H9 (cell line): ENCODE measurements around the gene ZNF385B. TPM values are rescaled to one million over a fixed set of nuclear protein-coding genes. Genes with fewer than 3 reads are reported as not detected.

ENCODE experiments used
- DNase-seq: peaks from one replicate; pipeline ENCODE4 v3.0.0-alpha.2; 2017
- H2AFZ ChIP-seq: one replicate; pipeline ENCODE4 v1.6.1; 2013; ENCODE audit warnings: mild to moderate bottlenecking, low read length, control low read depth, moderate library complexity
- H2AK5ac ChIP-seq: 2 replicates; pipeline ENCODE4 v1.6.1; 2013; ENCODE audit warnings: low read length, control low read depth, mixed read lengths; ENCODE audit not compliant: insufficient read length
- H2BK120ac ChIP-seq: one replicate; pipeline ENCODE4 v1.6.1; 2013; ENCODE audit warnings: low read depth, mild to moderate bottlenecking, low read length, control low read depth, inconsistent platforms; ENCODE audit not compliant: poor library complexity, severe bottlenecking
- H2BK12ac ChIP-seq: 2 replicates; pipeline ENCODE4 v1.6.1; 2013; ENCODE audit warnings: low read length, control low read depth, mixed read lengths, low read depth; ENCODE audit not compliant: insufficient read length
- H2BK15ac ChIP-seq: 2 replicates; pipeline ENCODE4 v1.6.1; 2013; ENCODE audit warnings: low read depth, low read length, control low read depth
- H2BK20ac ChIP-seq: one replicate; pipeline ENCODE4 v1.6.1; 2013; ENCODE audit warnings: low read depth, mild to moderate bottlenecking, low read length, control low read depth, inconsistent platforms; ENCODE audit not compliant: poor library complexity, severe bottlenecking
- H2BK5ac ChIP-seq: 2 replicates; pipeline ENCODE4 v1.6.1; 2013; ENCODE audit warnings: low read length, control low read depth, mixed read lengths; ENCODE audit not compliant: insufficient read length
- H3K14ac ChIP-seq: 2 replicates; pipeline ENCODE4 v1.6.1; 2013; ENCODE audit warnings: low read length, control low read depth; ENCODE audit not compliant: insufficient read depth
- H3K18ac ChIP-seq: 2 replicates; pipeline ENCODE4 v1.6.1; 2013; ENCODE audit warnings: low read depth, mild to moderate bottlenecking, mixed read lengths, low read length, control low read depth; ENCODE audit not compliant: insufficient read length
- H3K23ac ChIP-seq: 2 replicates; pipeline ENCODE4 v1.6.1; 2013; ENCODE audit warnings: low read length, control low read depth, mixed read lengths, low read depth; ENCODE audit not compliant: insufficient read length
- H3K23me2 ChIP-seq: 2 replicates; pipeline ENCODE4 v1.6.1; 2013; ENCODE audit warnings: low read depth, mild to moderate bottlenecking, mixed read lengths, low read length, control low read depth; ENCODE audit not compliant: insufficient read length, poor library complexity, severe bottlenecking
- H3K27ac ChIP-seq: 2 replicates; pipeline ENCODE4 v1.5.1; 2013; ENCODE audit warnings: low read length, control low read depth, mixed read lengths, low read depth; ENCODE audit not compliant: insufficient read length
- H3K27me3 ChIP-seq: 2 replicates; pipeline ENCODE4 v1.6.1; 2013; ENCODE audit warnings: low read length, control low read depth, inconsistent platforms; ENCODE audit not compliant: insufficient read depth
- H3K4ac ChIP-seq: 2 replicates; pipeline ENCODE4 v1.6.1; 2013; ENCODE audit warnings: low read depth, mild to moderate bottlenecking, control low read depth, inconsistent platforms, low read length, moderate library complexity
- H3K4me1 ChIP-seq: 2 replicates; pipeline ENCODE4 v1.6.1; 2013; ENCODE audit warnings: low read length, control low read depth, inconsistent platforms; ENCODE audit not compliant: insufficient read depth
- H3K4me2 ChIP-seq: 2 replicates; pipeline ENCODE4 v1.6.1; 2013; ENCODE audit warnings: low read length, control low read depth, mixed read lengths; ENCODE audit not compliant: insufficient read length, insufficient read depth
- H3K56ac ChIP-seq: 2 replicates; pipeline ENCODE4 v1.6.1; 2013; ENCODE audit warnings: low read depth, mild to moderate bottlenecking, mixed read lengths, low read length, control low read depth; ENCODE audit not compliant: insufficient read length
- H3K79me1 ChIP-seq: 2 replicates; pipeline ENCODE4 v1.6.1; 2013; ENCODE audit warnings: low read depth, mild to moderate bottlenecking, moderate library complexity, low read length, control low read depth, inconsistent platforms; ENCODE audit not compliant: insufficient read depth, poor library complexity, severe bottlenecking
- H3K79me2 ChIP-seq: 2 replicates; pipeline ENCODE4 v1.6.1; 2013; ENCODE audit warnings: low read length, control low read depth, inconsistent platforms; ENCODE audit not compliant: insufficient read depth
- H3K9ac ChIP-seq: 2 replicates; pipeline ENCODE4 v1.6.1; 2013; ENCODE audit warnings: low read length, control low read depth, mixed read lengths; ENCODE audit not compliant: insufficient read length; ENCODE audit errors: extremely low read depth
- H3K9me3 ChIP-seq: one replicate; pipeline ENCODE4 v1.6.1; 2013; ENCODE audit warnings: low read depth, low read length, inconsistent platforms; ENCODE audit not compliant: control insufficient read depth
- H3T11ph ChIP-seq: one replicate; pipeline ENCODE4 v1.6.1; 2013; ENCODE audit warnings: mild to moderate bottlenecking, low read length, control low read depth, inconsistent platforms
- H4K20me1 ChIP-seq: one replicate; pipeline ENCODE4 v1.6.1; 2013; ENCODE audit not compliant: control insufficient read depth, insufficient read length, insufficient read depth
- H4K5ac ChIP-seq: 2 replicates; pipeline ENCODE4 v1.6.1; 2013; ENCODE audit warnings: low read depth, mild to moderate bottlenecking, mixed read lengths, low read length, control low read depth; ENCODE audit not compliant: insufficient read length
- H4K8ac ChIP-seq: replicated peaks from 2 replicates; pipeline ENCODE4 v1.6.1; 2013; ENCODE audit warnings: low read length, control low read depth, mixed read lengths, low read depth; ENCODE audit not compliant: insufficient read length
- H4K91ac ChIP-seq: 2 replicates; pipeline ENCODE4 v1.6.1; 2013; ENCODE audit warnings: low read depth, mild to moderate bottlenecking, moderate library complexity, mixed read lengths, low read length, control low read depth; ENCODE audit not compliant: insufficient read length
- H3K27ac Mint-ChIP-seq, 3 experiments: 2 replicates in 2 of 3; 3 replicates in 1 of 3; pipeline ENCODE4 v1.8.0; 2020 to 2021; ENCODE audit warnings: mixed read lengths in 3 of 3, mild to moderate bottlenecking in 1 of 3, moderate library complexity in 1 of 3
- H3K27me3 Mint-ChIP-seq: 2 replicates; pipeline ENCODE4 v1.8.0; 2021; ENCODE audit warnings: low read depth, mild to moderate bottlenecking, moderate library complexity, mixed read lengths
- H3K36me3 Mint-ChIP-seq, 3 experiments: 2 replicates in 2 of 3; 3 replicates in 1 of 3; pipeline ENCODE4 v1.8.0; 2020 to 2021; ENCODE audit warnings: low read depth in 3 of 3, mixed read lengths in 3 of 3; ENCODE audit not compliant: insufficient read depth in 1 of 3
- H3K4me1 Mint-ChIP-seq, 2 experiments: 2 replicates each; pipeline ENCODE4 v1.8.0; 2020; ENCODE audit warnings: mixed read lengths in 2 of 2
- H3K4me3 Mint-ChIP-seq, 2 experiments: 2 replicates in 1 of 2; 3 replicates in 1 of 2; pipeline ENCODE4 v1.8.0; 2020 to 2021; ENCODE audit warnings: mild to moderate bottlenecking in 2 of 2, mixed read lengths in 2 of 2, moderate library complexity in 1 of 2
- H3K9me3 Mint-ChIP-seq, 2 experiments: 2 replicates in 1 of 2; 3 replicates in 1 of 2; pipeline ENCODE4 v1.8.0; 2020; ENCODE audit warnings: mild to moderate bottlenecking in 2 of 2, mixed read lengths in 2 of 2, moderate library complexity in 1 of 2
- WGBS: extraction: QIAGEN DNeasy Blood & Tissue Kit; methylation state at CpG from one replicate; pipeline ENCODE4 v1.1.7; 2013; ENCODE audit warnings: missing lambda C conversion rate, low lambda C conversion rate, mixed read lengths; ENCODE audit not compliant: insufficient read length; ENCODE audit errors: extremely low coverage; 5-methylcytosine and 5-hydroxymethylcytosine counted together
- total RNA-seq: library from RNA; stranded (reverse); gene quantifications from 2 replicates; pipeline ENCODE4 v1.2.1, GENCODE V29; 2021
- TF ChIP-seq, protein P1 (sequence below): fragments of 200-600 bp; sonication (generic); conservative IDR thresholded peaks from 3 replicates; pipeline ENCODE4 v1.8.0; 2021; ENCODE audit warnings: antibody characterized with exemption, mild to moderate bottlenecking

The ZNF385B gene
- total RNA-seq, 1 experiment from 2014 or later, result 2.1 TPM

DNA sequence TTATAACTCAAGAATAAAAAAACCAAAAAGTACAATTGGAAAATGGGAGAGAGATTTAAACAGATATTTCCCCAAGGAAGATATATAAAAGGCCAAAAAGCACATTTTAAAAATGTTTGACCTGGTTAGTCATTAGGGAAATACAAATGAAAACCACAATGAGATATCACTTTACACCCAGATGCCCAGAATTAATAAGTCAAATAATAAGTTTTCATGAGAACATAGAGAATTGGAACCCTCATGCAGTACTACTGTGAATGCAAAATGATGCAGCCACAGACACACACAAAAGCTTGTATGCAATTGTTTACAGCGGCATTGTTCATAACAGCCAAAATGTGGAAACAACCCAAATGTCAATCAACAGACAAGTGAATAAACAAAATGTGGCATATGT lies 165.9 kb downstream of the ZNF385B start:
- no peak overlapping the region for H2BK5ac ChIP-seq
- H2AFZ ChIP-seq, result no peak overlapping the region
- H2BK20ac ChIP-seq, result no peak overlapping the region
- no peaks in the 10 kb centered on the region for H3K9me3 ChIP-seq
- no CpG with 5 or more reads among the region's 1 CpG for WGBS
- H3K27ac Mint-ChIP-seq, result no peak overlapping the region
- TF ChIP-seq, protein P1, sequence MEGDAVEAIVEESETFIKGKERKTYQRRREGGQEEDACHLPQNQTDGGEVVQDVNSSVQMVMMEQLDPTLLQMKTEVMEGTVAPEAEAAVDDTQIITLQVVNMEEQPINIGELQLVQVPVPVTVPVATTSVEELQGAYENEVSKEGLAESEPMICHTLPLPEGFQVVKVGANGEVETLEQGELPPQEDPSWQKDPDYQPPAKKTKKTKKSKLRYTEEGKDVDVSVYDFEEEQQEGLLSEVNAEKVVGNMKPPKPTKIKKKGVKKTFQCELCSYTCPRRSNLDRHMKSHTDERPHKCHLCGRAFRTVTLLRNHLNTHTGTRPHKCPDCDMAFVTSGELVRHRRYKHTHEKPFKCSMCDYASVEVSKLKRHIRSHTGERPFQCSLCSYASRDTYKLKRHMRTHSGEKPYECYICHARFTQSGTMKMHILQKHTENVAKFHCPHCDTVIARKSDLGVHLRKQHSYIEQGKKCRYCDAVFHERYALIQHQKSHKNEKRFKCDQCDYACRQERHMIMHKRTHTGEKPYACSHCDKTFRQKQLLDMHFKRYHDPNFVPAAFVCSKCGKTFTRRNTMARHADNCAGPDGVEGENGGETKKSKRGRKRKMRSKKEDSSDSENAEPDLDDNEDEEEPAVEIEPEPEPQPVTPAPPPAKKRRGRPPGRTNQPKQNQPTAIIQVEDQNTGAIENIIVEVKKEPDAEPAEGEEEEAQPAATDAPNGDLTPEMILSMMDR, result no peak
- H4K20me1 ChIP-seq, result no peaks in the 10 kb centered on the region
- no peak for DNase-seq
- H3K9me3 Mint-ChIP-seq, result no peaks in the 10 kb centered on the region
- H3K4me1 Mint-ChIP-seq, result peaks cover 0 to 4% of the 10 kb centered on the region in 2 experiments; a peak in 1 of 4 replicates
- no peak overlapping the region for H3K18ac ChIP-seq
- H4K5ac ChIP-seq, result no peak overlapping the region
- H3K4me1 ChIP-seq, result no peaks in the 10 kb centered on the region
- H3K14ac ChIP-seq, result no peak overlapping the region
- H3K4me3 Mint-ChIP-seq, result no peak overlapping the region
- no peak overlapping the region for H3K4me2 ChIP-seq
- no peak overlapping the region for H3K56ac ChIP-seq
- no peak overlapping the region for H2BK12ac ChIP-seq
- H4K91ac ChIP-seq, result no peak overlapping the region
- H3K27me3 ChIP-seq, result no peaks in the 10 kb centered on the region
- no peak overlapping the region for H2AK5ac ChIP-seq
- no peaks in the 10 kb centered on the region for H3K79me2 ChIP-seq
- no peak overlapping the region for H4K8ac ChIP-seq
- no peak overlapping the region for H2BK120ac ChIP-seq
- no peaks in the 10 kb centered on the region for H3K79me1 ChIP-seq
- H3K36me3 Mint-ChIP-seq, result no peaks in the 10 kb centered on the region
- H3K23ac ChIP-seq, result no peak overlapping the region
- H3K27ac ChIP-seq, result no peak overlapping the region
- no peak overlapping the region for H2BK15ac ChIP-seq
- H3T11ph ChIP-seq, result no peak overlapping the region
- H3K23me2 ChIP-seq, result no peaks in the 10 kb centered on the region
- no peak overlapping the region for H3K9ac ChIP-seq
- no peak overlapping the region for H3K4ac ChIP-seq
- no peaks in the 10 kb centered on the region for H3K27me3 Mint-ChIP-seq
